Osteocyte (in vitro differentiated cells): ENCODE data around the gene MYO1G. TPM values are rescaled to one million over a fixed set of nuclear protein-coding genes. Genes with fewer than 3 reads are reported as not detected.

Source experiments
- DNase-seq: peaks from one replicate; pipeline ENCODE4 v3.0.0; 2021; ENCODE audit warnings: mixed read lengths; ENCODE audit not compliant: unreplicated experiment; ENCODE audit errors: extremely low spot score
- H3K27ac Mint-ChIP-seq: one replicate; pipeline ENCODE4 v1.8.0; 2021; ENCODE audit warnings: mild to moderate bottlenecking, mixed read lengths; ENCODE audit not compliant: unreplicated experiment
- H3K27me3 Mint-ChIP-seq: one replicate; pipeline ENCODE4 v1.8.0; 2021; ENCODE audit warnings: mixed read lengths; ENCODE audit not compliant: unreplicated experiment
- H3K36me3 Mint-ChIP-seq: one replicate; pipeline ENCODE4 v1.8.0; 2021; ENCODE audit warnings: mixed read lengths; ENCODE audit not compliant: unreplicated experiment
- H3K4me1 Mint-ChIP-seq: one replicate; pipeline ENCODE4 v1.8.0; 2021; ENCODE audit warnings: mixed read lengths; ENCODE audit not compliant: unreplicated experiment
- H3K4me3 Mint-ChIP-seq: one replicate; pipeline ENCODE4 v1.8.0; 2021; ENCODE audit warnings: mild to moderate bottlenecking, moderate library complexity, mixed read lengths; ENCODE audit not compliant: unreplicated experiment
- H3K9me3 Mint-ChIP-seq: one replicate; pipeline ENCODE4 v1.8.0; 2021; ENCODE audit warnings: mixed read lengths; ENCODE audit not compliant: unreplicated experiment
- total RNA-seq: library from RNA; stranded (reverse); gene quantifications from 2 replicates; pipeline ENCODE4 v1.2.1, GENCODE V29; 2021
- TF ChIP-seq, protein P1 (sequence below): fragments of 200-600 bp; sonication (generic); IDR thresholded peaks from 2 replicates; pipeline ENCODE4 v1.5.0; 2021; ENCODE audit warnings: antibody characterized with exemption, mild to moderate bottlenecking, moderate library complexity

Gene MYO1G
- total RNA-seq, 1 donor from 2014 or later = 0.05 TPM

- TF ChIP-seq, protein P1, sequence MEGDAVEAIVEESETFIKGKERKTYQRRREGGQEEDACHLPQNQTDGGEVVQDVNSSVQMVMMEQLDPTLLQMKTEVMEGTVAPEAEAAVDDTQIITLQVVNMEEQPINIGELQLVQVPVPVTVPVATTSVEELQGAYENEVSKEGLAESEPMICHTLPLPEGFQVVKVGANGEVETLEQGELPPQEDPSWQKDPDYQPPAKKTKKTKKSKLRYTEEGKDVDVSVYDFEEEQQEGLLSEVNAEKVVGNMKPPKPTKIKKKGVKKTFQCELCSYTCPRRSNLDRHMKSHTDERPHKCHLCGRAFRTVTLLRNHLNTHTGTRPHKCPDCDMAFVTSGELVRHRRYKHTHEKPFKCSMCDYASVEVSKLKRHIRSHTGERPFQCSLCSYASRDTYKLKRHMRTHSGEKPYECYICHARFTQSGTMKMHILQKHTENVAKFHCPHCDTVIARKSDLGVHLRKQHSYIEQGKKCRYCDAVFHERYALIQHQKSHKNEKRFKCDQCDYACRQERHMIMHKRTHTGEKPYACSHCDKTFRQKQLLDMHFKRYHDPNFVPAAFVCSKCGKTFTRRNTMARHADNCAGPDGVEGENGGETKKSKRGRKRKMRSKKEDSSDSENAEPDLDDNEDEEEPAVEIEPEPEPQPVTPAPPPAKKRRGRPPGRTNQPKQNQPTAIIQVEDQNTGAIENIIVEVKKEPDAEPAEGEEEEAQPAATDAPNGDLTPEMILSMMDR = no peak
- Mint-ChIP-seq H3K27ac (no peak overlapping the region), H3K36me3 (no peaks in the 10 kb centered on the region), H3K9me3 (no peaks in the 10 kb centered on the region), H3K4me3 (no peak overlapping the region), H3K27me3 (no peaks in the 10 kb centered on the region), H3K4me1 (peaks cover 27% of the 10 kb centered on the region)
- DNase-seq = no peak
Measured at GRCh38 chr7:44975331-44976039, 3.3 kb downstream of the MYO1G start.

- H3K27me3 Mint-ChIP-seq = no peaks in the 10 kb centered on the region
- no peak overlapping the region for H3K4me3 Mint-ChIP-seq
- TF ChIP-seq, protein P1 = no peak
- H3K36me3 Mint-ChIP-seq = no peaks in the 10 kb centered on the region
- no peaks in the 10 kb centered on the region for H3K9me3 Mint-ChIP-seq
- no peak overlapping the region for H3K27ac Mint-ChIP-seq
- no peak for DNase-seq
- H3K4me1 Mint-ChIP-seq = peaks cover 17% of the 10 kb centered on the region
Measured at GRCh38 chr7:44974549-44974948, 4.3 kb downstream of the MYO1G start.

GRCh38 chr7:44973610-44974401 lies 5.0 kb downstream of the MYO1G start:
- TF ChIP-seq, protein P1 = peak; percentile 47
- Mint-ChIP-seq H3K27ac (no peak overlapping the region), H3K27me3 (no peaks in the 10 kb centered on the region), H3K36me3 (no peaks in the 10 kb centered on the region), H3K4me3 (no peak overlapping the region), H3K4me1 (peaks cover 14% of the 10 kb centered on the region), H3K9me3 (no peaks in the 10 kb centered on the region)
- no peak for DNase-seq

- DNase-seq = no peak
- Mint-ChIP-seq H3K36me3 (no peaks in the 10 kb centered on the region), H3K4me3 (no peak overlapping the region), H3K4me1 (peaks cover 3% of the 10 kb centered on the region), H3K27ac (no peak overlapping the region), H3K9me3 (no peaks in the 10 kb centered on the region), H3K27me3 (no peaks in the 10 kb centered on the region)
- TF ChIP-seq, protein P1 = no peak
Measured at GRCh38 chr7:44972562-44972961, 6.3 kb downstream of the MYO1G start.

DNA sequence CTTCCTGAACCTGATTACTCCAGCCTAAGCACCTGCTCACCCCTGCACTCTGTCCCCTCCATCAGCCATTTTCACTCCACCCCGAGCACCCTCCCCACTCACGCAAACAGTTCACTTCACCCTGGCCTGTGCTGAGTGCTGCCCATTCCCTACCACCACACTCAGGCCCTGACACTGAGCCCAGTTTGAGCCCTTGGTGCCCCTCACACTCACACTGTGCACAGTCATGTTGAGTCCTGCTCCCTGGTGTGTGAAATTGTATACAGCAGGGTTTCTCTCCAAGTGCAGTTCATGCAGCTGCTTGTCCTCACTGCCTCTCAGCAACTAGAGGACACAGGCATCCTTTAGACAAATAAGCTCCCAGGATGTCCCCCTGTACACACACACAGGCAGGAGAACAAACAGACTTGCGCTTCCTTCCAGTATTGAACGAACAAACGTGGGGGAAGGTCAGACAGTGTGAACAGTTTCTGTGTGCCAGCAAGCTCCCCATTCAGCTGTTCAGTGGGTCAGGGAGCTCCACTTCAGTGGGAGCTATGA lies 6.8 kb downstream of the MYO1G start:
- TF ChIP-seq, protein P1 = no peak
- Mint-ChIP-seq H3K9me3 (no peaks in the 10 kb centered on the region), H3K27ac (no peak overlapping the region), H3K36me3 (no peaks in the 10 kb centered on the region), H3K4me1 (no peaks in the 10 kb centered on the region), H3K27me3 (no peaks in the 10 kb centered on the region), H3K4me3 (no peak overlapping the region)
- DNase-seq = no peak
